Measurements from ENCODE around the gene GPER1.
"Not testable (repeated sequence)": the region's sequence is repeated elsewhere in the genome, so short reads cannot be mapped to it uniquely, and the experiment has no call there.

The GPER1 gene

DNA sequence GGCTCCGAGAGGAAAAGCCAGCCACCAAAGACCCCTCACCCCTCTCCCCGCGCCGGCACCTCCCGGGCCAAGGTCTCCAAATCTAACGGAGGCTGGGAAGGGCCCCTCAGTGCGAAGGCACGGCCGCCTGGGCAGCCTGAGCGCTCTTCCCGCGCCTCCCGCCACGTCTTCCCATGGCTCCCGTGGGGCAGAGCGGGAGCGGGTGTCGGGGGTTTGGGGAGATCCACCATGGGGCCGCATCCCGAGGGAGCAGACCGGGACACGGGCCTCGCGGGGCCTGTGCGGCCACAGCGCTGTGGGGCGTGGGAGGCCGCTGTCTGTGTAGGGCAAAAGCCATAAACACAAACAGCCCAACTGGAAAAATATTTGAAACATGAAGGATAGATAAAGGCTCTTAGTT is 22.4 kb downstream of the GPER1 start:
- TF ChIP-seq, protein P1, sequence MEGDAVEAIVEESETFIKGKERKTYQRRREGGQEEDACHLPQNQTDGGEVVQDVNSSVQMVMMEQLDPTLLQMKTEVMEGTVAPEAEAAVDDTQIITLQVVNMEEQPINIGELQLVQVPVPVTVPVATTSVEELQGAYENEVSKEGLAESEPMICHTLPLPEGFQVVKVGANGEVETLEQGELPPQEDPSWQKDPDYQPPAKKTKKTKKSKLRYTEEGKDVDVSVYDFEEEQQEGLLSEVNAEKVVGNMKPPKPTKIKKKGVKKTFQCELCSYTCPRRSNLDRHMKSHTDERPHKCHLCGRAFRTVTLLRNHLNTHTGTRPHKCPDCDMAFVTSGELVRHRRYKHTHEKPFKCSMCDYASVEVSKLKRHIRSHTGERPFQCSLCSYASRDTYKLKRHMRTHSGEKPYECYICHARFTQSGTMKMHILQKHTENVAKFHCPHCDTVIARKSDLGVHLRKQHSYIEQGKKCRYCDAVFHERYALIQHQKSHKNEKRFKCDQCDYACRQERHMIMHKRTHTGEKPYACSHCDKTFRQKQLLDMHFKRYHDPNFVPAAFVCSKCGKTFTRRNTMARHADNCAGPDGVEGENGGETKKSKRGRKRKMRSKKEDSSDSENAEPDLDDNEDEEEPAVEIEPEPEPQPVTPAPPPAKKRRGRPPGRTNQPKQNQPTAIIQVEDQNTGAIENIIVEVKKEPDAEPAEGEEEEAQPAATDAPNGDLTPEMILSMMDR (conservative IDR thresholded peaks at IDR 0.05; ENCODE audit: low read depth, low read length) = no peak
- H3K4me3 ChIP-seq (ENCODE audit: low read depth, low read length) = no peak overlapping the region
- DNase-seq (ENCODE audit: low read depth) = no peak

- DNase-seq (ENCODE audit: low read depth) = no peak
- no peak overlapping the region for H3K4me3 ChIP-seq (ENCODE audit: low read depth, low read length)
- TF ChIP-seq, protein P1 (conservative IDR thresholded peaks at IDR 0.05; ENCODE audit: low read depth, low read length) = no peak
Measured at GRCh38 chr7:1111156-1111555, 23.2 kb downstream of the GPER1 start.

DNA sequence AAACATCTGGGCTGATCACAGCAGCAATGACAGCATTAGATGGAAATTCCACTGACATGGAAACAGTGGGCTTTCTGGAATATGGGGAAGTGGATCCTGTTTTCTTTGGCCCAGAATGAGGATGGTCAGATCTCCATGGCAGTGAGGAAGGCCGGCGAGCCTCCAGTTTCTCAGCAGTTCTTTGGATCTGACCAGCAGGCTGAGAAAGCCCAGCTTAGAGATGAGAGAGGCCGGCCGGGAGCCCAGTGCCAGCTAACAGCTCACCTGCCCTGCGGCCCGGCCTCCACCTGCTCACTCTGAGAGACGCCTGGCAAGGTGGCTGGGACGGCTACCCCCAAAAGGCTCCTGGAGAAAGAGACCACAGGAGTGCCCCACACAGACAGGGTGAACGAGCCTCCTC is 24.2 kb downstream of the GPER1 start:
- H3K4me3 ChIP-seq (ENCODE audit: low read depth, low read length) = no peak overlapping the region
- DNase-seq (ENCODE audit: low read depth) = no peak
- TF ChIP-seq, protein P1 (conservative IDR thresholded peaks at IDR 0.05; ENCODE audit: low read depth, low read length) = no peak

- no peak for DNase-seq (ENCODE audit: low read depth)
- TF ChIP-seq, protein P1 (conservative IDR thresholded peaks at IDR 0.05; ENCODE audit: low read depth, low read length) = no peak
- H3K4me3 ChIP-seq (ENCODE audit: low read depth, low read length) = no peak overlapping the region
Measured at GRCh38 chr7:1112625-1113547, 25.0 kb downstream of the GPER1 start.

DNA sequence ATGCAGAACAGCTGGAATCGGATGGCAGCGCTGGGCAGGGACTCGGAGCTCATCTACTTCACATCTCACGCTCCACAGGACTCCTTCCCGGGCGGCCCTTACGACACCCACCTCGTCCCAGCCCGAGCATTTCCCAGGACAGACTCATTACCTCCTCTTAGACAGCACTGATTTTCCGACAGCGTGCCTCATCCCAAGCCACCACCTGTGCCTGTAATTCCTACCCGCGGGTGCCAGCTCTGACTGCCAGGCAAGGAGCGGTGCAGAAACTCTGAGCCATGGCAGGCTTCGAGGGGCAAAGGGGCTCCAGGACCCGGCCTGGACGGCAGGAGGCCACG is 25.6 kb downstream of the GPER1 start:
- H3K4me3 ChIP-seq (ENCODE audit: low read depth, low read length) = no peak overlapping the region
- DNase-seq (ENCODE audit: low read depth) = no peak
- TF ChIP-seq, protein P1 (conservative IDR thresholded peaks at IDR 0.05; ENCODE audit: low read depth, low read length) = no peak

DNA sequence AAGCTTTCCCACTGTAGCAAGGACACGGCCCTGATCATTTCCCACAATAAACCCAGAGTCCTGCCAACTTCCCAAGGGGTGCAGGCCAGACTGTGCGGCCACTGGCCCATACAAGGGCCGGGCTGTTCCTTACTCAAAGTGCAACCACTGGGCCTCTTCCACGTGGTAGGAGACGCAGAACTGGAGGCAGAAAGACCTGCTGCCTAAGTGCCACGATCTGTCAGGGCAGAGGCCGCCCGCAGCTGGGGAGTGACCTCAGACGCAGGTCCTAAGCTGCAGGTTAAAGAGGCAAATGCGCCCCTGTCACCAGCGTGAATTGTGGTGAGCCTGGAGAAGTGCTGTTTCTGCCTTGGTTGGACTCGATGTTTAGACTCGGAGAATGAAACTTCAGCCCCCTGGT is 26.2 kb downstream of the GPER1 start:
- DNase-seq (ENCODE audit: low read depth) = no peak
- TF ChIP-seq, protein P1 (conservative IDR thresholded peaks at IDR 0.05; ENCODE audit: low read depth, low read length) = no peak
- no peak overlapping the region for H3K4me3 ChIP-seq (ENCODE audit: low read depth, low read length)

DNA sequence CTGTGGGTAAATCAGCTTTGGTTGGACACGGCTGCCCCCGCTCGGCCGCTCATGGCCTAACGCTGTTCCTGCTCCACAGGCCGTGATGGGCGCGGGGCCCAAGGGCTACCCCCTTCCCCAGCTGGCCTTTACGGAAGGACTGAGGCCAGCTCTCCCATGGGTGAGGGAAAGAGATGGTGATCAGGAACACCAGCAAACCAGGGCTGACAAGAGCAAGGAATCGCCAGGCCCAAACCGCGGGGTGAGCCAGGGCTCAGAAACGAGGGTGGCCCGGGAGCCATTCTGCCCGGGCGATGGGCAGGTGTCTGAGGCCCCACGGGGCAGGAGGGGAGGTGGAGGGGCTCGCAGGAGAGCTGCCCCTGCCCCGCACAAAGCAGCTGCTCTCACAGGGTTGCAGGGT is 26.6 kb downstream of the GPER1 start:
- DNase-seq (ENCODE audit: low read depth) = no peak
- TF ChIP-seq, protein P1 (conservative IDR thresholded peaks at IDR 0.05; ENCODE audit: low read depth, low read length) = no peak
- H3K4me3 ChIP-seq (ENCODE audit: low read depth, low read length) = no peak overlapping the region

- not testable (repeated sequence) for H3K4me3 ChIP-seq (ENCODE audit: low read depth, low read length); DNase-seq (ENCODE audit: low read depth)
Measured at GRCh38 chr7:1115171-1116045, 27.5 kb downstream of the GPER1 start.

DNA sequence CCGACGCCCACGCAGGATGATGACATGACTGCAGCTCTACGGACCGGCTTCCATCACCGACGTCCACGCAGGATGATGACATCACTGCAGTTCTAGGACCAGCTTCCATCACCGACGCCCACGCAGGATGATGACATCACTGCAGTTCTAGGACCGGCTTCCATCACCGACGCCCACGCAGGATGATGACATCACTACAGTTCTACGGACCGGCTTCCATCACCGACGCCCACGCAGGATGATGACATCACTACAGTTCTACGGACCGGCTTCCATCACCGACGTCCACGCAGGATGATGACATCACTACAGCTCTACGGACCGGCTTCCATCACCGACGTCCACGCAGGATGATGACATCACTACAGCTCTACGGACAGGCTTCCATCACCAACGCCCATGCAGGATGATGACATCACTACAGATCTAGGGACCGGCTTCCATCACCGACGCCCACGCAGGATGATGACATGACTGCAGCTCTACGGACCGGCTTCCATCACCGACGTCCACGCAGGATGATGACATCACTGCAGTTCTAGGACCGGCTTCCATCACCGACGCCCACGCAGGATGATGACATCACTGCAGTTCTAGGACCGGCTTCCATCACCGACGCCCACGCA is 28.6 kb downstream of the GPER1 start:
- not testable (repeated sequence) for DNase-seq (ENCODE audit: low read depth)

More for the DNA sequence above, 28.6 kb downstream of the GPER1 start:
- H3K4me3 ChIP-seq (ENCODE audit: low read depth, low read length) = not testable (repeated sequence)
